ENCODE results near the gene JAML. TPM values are rescaled to one million over a fixed set of nuclear protein-coding genes. Genes with fewer than 3 reads are reported as not detected.

The JAML gene
- total and polyA plus RNA-seq, 2 of the 13 experiments (the other 11 are each of a cell fraction or from before 2014, with no cell fraction given) = 2.0 to 3.3 TPM

DNA sequence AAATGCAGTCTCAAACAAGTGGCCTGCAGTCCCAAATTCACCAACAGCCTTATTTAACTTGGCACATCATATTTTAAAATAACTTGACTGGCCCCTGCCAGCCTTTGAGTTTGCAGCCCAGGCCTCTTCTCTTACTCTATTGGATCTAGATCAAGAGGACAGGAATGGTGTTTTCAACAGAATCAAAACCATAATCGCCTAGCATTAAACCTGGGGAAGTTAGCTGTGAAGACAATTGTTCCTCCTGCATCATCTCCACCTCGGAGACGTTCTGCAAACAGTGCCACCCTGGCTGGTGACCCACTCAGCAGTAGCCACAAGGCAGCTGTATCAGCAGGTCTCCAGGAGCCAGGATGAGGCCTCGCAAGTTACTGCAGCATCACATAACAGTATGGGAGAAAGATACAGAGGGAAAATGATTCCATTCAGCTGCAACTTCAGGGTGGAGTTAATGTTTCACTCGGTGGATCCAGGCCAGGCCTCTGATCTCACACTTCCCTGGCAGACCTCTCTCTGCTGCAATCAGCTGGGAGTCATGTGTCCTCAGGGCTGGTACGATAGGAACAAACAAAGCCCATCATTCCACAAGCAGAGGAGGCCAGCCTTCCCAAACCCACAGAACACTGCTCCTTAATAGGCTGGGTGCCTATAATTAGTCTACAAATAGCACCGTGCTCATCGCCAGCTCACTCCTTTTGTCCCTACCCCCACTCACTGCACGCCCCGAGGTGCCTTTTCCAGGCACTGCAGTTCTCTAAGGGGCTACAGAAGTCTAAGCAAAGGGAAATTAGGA lies 29.8 kb downstream of the JAML start:
- in situ Hi-C loops (cut with HindIII; ENCODE audit: extremely low pct_ligation_motif_present, low pct_unique_long_range_greater_than_20kb) = loop anchor here (5.0 to 10.0 kb wide), 3 partner anchors 57 to 160 kb away; partner anchors contain the start of genes MPZL3 and UBE4A
- Histone ChIP-seq H3K4me1 (ENCODE audit: insufficient read depth, low read length) (peaks cover 77% of the 10 kb centered on the region), H3K27me3 (ENCODE audit: control insufficient read depth in 1 of 2, insufficient read depth in 2 of 2, low read length in 2 of 2) (no peaks in the 10 kb centered on the region), H2AFZ (ENCODE audit: low read length) (no peak overlapping the region), H3K9me3 (ENCODE audit: low read length) (no peaks in the 10 kb centered on the region; the same call in 1 of the 2 replicates), H3K9ac (ENCODE audit: insufficient read depth, low read depth, low read length) (peak overlapping the region; percentile 54), H3K79me2 (ENCODE audit: insufficient read depth, low read length) (no peaks in the 10 kb centered on the region), H3K36me3 (replicated peaks in 1 of 2; ENCODE audit: control insufficient read depth in 1 of 2, insufficient read depth in 2 of 2, low read length in 2 of 2) (no peaks in the 10 kb centered on the region), H3K4me2 (ENCODE audit: low read depth, low read length) (peak overlapping the region; percentile 71), H4K20me1 (ENCODE audit: insufficient read depth, low read length) (no peaks in the 10 kb centered on the region), H3K4me3 (replicated peaks in 1 of 3; ENCODE audit: insufficient read depth in 1 of 3, low read depth in 2 of 3, low read length in 3 of 3) (peak overlapping the region in 1 of 3 experiments; percentile 41; a peak in 2 of 6 replicates), H3K27ac (ENCODE audit: extremely low read length, insufficient read depth, low read length) (peak overlapping the region; percentile 78)
- 0% methylated on average over 10 of the region's 10 CpGs for WGBS (ENCODE audit: low lambda C conversion rate)
- peak; percentile 98 for DNase-seq (ENCODE audit: low spot score)
- FAIRE-seq = peak; percentile 99
- no TSS peak for BruUV-seq (replicated peaks)
- intact Hi-C loops (cut with micrococcal nuclease; ENCODE audit: unreplicated experiment) = loop anchor here (1.0 to 5.0 kb wide), 4 partner anchors 17 to 160 kb away; partner anchors contain the start of gene MPZL2
- ChIA-PET CTCF (ENCODE audit: low intra/inter-chr PET ratio, low total read pairs) (no interaction called here), POLR2A (interaction anchor here (0.7 to 2.2 kb wide), 13 partner anchors 14 to 207 kb away, joined by 3 to 20 read pairs (median 4); partner anchors contain the start of genes ATP5MG, MPZL2, MPZL3 and UBE4A)
- ATAC-seq = peak; percentile 98
- TF ChIP-seq DMAP1 (CRISPR knock-in tag; IDR thresholded peaks at IDR 0.05) = peak; percentile 64; the same call in 1 of the 2 replicates
- TF ChIP-seq ZNF629 (CRISPR knock-in tag; conservative IDR thresholded peaks at IDR 0.05) = 0 out of 2 replicates have a peak, but pooled peaks have one; percentile 7
- no peak for TF ChIP-seq MED8 (CRISPR knock-in tag; IDR thresholded peaks at IDR 0.05; ENCODE audit: insufficient replicate concordance)
- no peak for TF ChIP-seq PRMT3 (CRISPR knock-in tag; IDR thresholded peaks at IDR 0.05; ENCODE audit: borderline replicate concordance, low read depth)
- no peak for TF ChIP-seq GATA4 (IDR thresholded peaks at IDR 0.05; ENCODE audit: borderline replicate concordance, low read depth)
- no peak for TF ChIP-seq ZNF569 (CRISPR knock-in tag; IDR thresholded peaks at IDR 0.05; ENCODE audit: borderline replicate concordance)
- TF ChIP-seq FOXP1 (IDR thresholded peaks at IDR 0.05) = no peak
- TF ChIP-seq FOXP1 (CRISPR knock-in tag; IDR thresholded peaks at IDR 0.05) = peak; percentile 39; the same call in 1 of the 2 replicates
- TF ChIP-seq RFXAP (CRISPR knock-in tag; IDR thresholded peaks at IDR 0.05; ENCODE audit: borderline replicate concordance) = no peak; the same call in 1 of the 2 replicates
- peak; percentile 83 for TF ChIP-seq XRCC5 (optimal IDR thresholded peaks at IDR 0.05; ENCODE audit: low read length)
- TF ChIP-seq BRD4 (CRISPR knock-in tag; IDR thresholded peaks at IDR 0.05) = no peak
- 0 out of 2 replicates have a peak, but pooled peaks have one; percentile 17 for TF ChIP-seq ZNF547 (CRISPR knock-in tag; IDR thresholded peaks at IDR 0.05)
- TF ChIP-seq HNRNPUL1 (IDR thresholded peaks at IDR 0.05; ENCODE audit: low read depth, low read length) = peak; percentile 79; the same call in 1 of the 2 replicates
- no peak for TF ChIP-seq PCBP2 (optimal IDR thresholded peaks at IDR 0.05; ENCODE audit: low read depth, low read length, poor library complexity, severe bottlenecking)
- TF ChIP-seq ZFP90 (CRISPR knock-in tag; IDR thresholded peaks at IDR 0.05; ENCODE audit: borderline replicate concordance) = no peak
- peak; percentile 48; the same call in 1 of the 2 replicates for TF ChIP-seq ZNF143 (CRISPR knock-in tag; IDR thresholded peaks at IDR 0.05)
- 0 out of 2 replicates have a peak, but pooled peaks have one; percentile 46 for TF ChIP-seq SNAPC5 (CRISPR knock-in tag; IDR thresholded peaks at IDR 0.05; ENCODE audit: borderline replicate concordance)
- no peak for TF ChIP-seq ZNF333 (CRISPR knock-in tag; IDR thresholded peaks at IDR 0.05; ENCODE audit: borderline replicate concordance)
- TF ChIP-seq POGZ (CRISPR knock-in tag; IDR thresholded peaks at IDR 0.05) = no peak; the same call in 1 of the 2 replicates
- TF ChIP-seq IKZF5 (CRISPR knock-in tag; IDR thresholded peaks at IDR 0.05) = peak; percentile 68
- TF ChIP-seq KMT2B (CRISPR knock-in tag; IDR thresholded peaks at IDR 0.05) = no peak
- TF ChIP-seq, protein P1, sequence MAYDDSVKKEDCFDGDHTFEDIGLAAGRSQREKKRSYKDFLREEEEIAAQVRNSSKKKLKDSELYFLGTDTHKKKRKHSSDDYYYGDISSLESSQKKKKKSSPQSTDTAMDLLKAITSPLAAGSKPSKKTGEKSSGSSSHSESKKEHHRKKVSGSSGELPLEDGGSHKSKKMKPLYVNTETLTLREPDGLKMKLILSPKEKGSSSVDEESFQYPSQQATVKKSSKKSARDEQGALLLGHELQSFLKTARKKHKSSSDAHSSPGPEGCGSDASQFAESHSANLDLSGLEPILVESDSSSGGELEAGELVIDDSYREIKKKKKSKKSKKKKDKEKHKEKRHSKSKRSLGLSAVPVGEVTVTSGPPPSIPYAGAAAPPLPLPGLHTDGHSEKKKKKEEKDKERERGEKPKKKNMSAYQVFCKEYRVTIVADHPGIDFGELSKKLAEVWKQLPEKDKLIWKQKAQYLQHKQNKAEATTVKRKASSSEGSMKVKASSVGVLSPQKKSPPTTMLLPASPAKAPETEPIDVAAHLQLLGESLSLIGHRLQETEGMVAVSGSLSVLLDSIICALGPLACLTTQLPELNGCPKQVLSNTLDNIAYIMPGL (CRISPR knock-in tag; IDR thresholded peaks at IDR 0.05; ENCODE audit: borderline replicate concordance in 1 of 2, low read depth in 1 of 2) = no peak; a peak in 2 of 4 replicates
